ENCODE results near the gene SLX4IP.

SLX4IP gene

GRCh38 chr20:10555865-10556308 lies 120.8 kb downstream of the SLX4IP start:
- H3K27ac ChIP-seq = no peak overlapping the region
- peak; percentile 46 for DNase-seq (ENCODE audit: low spot score)
- ChIA-PET CTCF (no interaction called here), POLR2A (ENCODE audit: low non-redundant PET) (no interaction called here)
- TF ChIP-seq, protein P1, sequence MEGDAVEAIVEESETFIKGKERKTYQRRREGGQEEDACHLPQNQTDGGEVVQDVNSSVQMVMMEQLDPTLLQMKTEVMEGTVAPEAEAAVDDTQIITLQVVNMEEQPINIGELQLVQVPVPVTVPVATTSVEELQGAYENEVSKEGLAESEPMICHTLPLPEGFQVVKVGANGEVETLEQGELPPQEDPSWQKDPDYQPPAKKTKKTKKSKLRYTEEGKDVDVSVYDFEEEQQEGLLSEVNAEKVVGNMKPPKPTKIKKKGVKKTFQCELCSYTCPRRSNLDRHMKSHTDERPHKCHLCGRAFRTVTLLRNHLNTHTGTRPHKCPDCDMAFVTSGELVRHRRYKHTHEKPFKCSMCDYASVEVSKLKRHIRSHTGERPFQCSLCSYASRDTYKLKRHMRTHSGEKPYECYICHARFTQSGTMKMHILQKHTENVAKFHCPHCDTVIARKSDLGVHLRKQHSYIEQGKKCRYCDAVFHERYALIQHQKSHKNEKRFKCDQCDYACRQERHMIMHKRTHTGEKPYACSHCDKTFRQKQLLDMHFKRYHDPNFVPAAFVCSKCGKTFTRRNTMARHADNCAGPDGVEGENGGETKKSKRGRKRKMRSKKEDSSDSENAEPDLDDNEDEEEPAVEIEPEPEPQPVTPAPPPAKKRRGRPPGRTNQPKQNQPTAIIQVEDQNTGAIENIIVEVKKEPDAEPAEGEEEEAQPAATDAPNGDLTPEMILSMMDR (conservative IDR thresholded peaks at IDR 0.05; ENCODE audit: low read depth) = no peak

DNA sequence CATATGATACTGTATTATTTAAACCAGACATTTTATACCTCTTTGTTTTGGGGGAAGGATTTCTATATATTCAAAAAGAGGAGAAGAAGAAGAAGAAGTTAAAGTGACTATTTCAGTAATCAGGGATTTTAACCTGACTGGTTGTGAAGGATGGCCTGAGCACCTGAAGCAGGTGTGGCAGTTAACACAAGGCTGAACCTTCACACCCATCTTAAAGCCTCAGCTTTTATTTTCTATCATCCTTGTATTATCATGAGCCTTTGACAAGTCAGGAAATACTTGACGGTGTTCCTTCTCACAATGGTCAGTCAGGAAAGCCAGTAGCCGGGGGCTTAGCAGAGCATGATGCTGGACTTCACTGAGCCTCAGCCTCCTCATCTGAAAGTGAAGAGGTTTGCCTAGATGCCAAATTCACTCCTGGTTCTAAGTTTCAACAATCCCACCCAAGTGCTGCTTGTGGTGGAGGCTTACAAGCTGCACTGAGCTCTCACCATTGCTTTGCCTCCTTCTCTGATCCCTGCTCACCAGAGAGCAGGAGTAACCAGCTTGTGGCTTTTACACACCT lies 121.5 kb downstream of the SLX4IP start:
- no peak overlapping the region; the same call in 1 of the 2 replicates for H3K27ac ChIP-seq
- DNase-seq (ENCODE audit: low spot score) = no peak
- TF ChIP-seq, protein P1 (conservative IDR thresholded peaks at IDR 0.05; ENCODE audit: low read depth) = no peak
- ChIA-PET POLR2A (ENCODE audit: low non-redundant PET) (no interaction called here), CTCF (no interaction called here)

DNA sequence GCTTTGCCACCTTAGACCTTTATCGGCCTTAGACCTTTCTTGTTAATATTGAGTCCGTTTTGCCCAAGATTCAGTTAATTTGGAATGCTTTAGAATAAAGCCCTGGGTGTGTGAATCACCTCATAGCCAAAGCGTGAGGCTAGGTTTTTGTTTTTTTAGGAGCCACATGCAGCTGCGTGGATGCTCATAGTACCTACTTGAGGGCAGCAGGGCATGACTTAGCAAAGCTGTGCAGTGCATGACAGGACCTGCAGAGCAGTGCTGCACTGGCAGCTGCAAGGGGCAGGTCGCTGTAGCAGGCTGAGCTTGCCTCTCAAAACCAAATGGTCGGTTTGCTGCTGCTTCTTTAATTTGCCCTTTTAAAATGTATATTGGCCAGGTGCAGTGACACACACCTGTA lies 122.6 kb downstream of the SLX4IP start:
- DNase-seq (ENCODE audit: low spot score) = peak; percentile 61
- TF ChIP-seq, protein P1 (conservative IDR thresholded peaks at IDR 0.05; ENCODE audit: low read depth) = no peak
- H3K27ac ChIP-seq = peak overlapping the region; percentile 85
- ChIA-PET CTCF (interaction anchor here (0.6 to 0.8 kb wide), 3 partner anchors 49 to 580 kb away, joined by 3 to 5 read pairs (median 3); no protein-coding TSS in a partner anchor), POLR2A (ENCODE audit: low non-redundant PET) (interaction anchor here (0.5 to 0.6 kb wide), 2 partner anchors 8 to 114 kb away, joined by 3 to 5 read pairs; no protein-coding TSS in a partner anchor)

- ChIA-PET POLR2A (ENCODE audit: low non-redundant PET) (no interaction called here), CTCF (interaction anchor here (0.7 to 0.9 kb wide), 3 partner anchors 23 to 411 kb away, joined by 3 to 5 read pairs (median 3); no protein-coding TSS in a partner anchor)
Observed at GRCh38 chr20:10558635-10559187, 123.6 kb downstream of the SLX4IP start.

GRCh38 chr20:10559266-10559665 lies 124.2 kb downstream of the SLX4IP start:
- ChIA-PET POLR2A (ENCODE audit: low non-redundant PET) (no interaction called here), CTCF (interaction anchor here (0.9 kb wide), 1 partner anchor 50 kb away, joined by 3 read pairs; no protein-coding TSS in a partner anchor)
- H3K27ac ChIP-seq = no peak overlapping the region
- DNase-seq (ENCODE audit: low spot score) = no peak
- TF ChIP-seq, protein P1 (conservative IDR thresholded peaks at IDR 0.05; ENCODE audit: low read depth) = no peak

More at GRCh38 chr20:10558635-10559187, 123.6 kb downstream of the SLX4IP start:
- H3K27ac ChIP-seq = no peak overlapping the region
- DNase-seq (ENCODE audit: low spot score) = peak; percentile 38
- TF ChIP-seq, protein P1 (conservative IDR thresholded peaks at IDR 0.05; ENCODE audit: low read depth) = no peak

GRCh38 chr20:10560686-10561085 lies 125.6 kb downstream of the SLX4IP start:
- POLR2A ChIA-PET (ENCODE audit: low non-redundant PET) = no interaction called here
- no peak for DNase-seq (ENCODE audit: low spot score)
- TF ChIP-seq, protein P1 (conservative IDR thresholded peaks at IDR 0.05; ENCODE audit: low read depth) = no peak
- no peak overlapping the region for H3K27ac ChIP-seq
- CTCF ChIA-PET = no interaction called here
